Thyroid gland (tissue), 4 donors: ENCODE data around the gene SH3BP1.

Experiments
- CTCF ChIP-seq, 6 experiments: fragments of 200-600 bp in 3 of 6; fragments of 450-650 bp in 3 of 6; sonication (generic) in 3 of 6; IDR thresholded peaks; one replicate each; pipeline ENCODE4 v1.5.1; 2016 to 2019; ENCODE audit warnings: antibody characterized with exemption in 6 of 6, mild to moderate bottlenecking in 2 of 6, inconsistent platforms in 1 of 6, moderate library complexity in 1 of 6
- POLR2A ChIP-seq, 2 donors: fragments of 450-650 bp; IDR thresholded peaks; one replicate each; pipeline ENCODE4 v1.6.1; 2017; ENCODE audit warnings: antibody characterized with exemption in 2 of 2, mild to moderate bottlenecking in 2 of 2, moderate library complexity in 1 of 2

- no peak for TF ChIP-seq CTCF (IDR thresholded peaks at IDR 0.05)
- TF ChIP-seq POLR2A (IDR thresholded peaks at IDR 0.05): no peak
Measured at GRCh38 chr22:37618674-37619073, 20.8 kb upstream of the SH3BP1 start.
